Measurements from ENCODE around the gene EXOSC9. TPM values are rescaled to one million over a fixed set of nuclear protein-coding genes. Genes with fewer than 3 reads are reported as not detected.

EXOSC9 gene
- polyA plus RNA-seq, 1 donor from 2014 or later, result 67.4 TPM

DNA sequence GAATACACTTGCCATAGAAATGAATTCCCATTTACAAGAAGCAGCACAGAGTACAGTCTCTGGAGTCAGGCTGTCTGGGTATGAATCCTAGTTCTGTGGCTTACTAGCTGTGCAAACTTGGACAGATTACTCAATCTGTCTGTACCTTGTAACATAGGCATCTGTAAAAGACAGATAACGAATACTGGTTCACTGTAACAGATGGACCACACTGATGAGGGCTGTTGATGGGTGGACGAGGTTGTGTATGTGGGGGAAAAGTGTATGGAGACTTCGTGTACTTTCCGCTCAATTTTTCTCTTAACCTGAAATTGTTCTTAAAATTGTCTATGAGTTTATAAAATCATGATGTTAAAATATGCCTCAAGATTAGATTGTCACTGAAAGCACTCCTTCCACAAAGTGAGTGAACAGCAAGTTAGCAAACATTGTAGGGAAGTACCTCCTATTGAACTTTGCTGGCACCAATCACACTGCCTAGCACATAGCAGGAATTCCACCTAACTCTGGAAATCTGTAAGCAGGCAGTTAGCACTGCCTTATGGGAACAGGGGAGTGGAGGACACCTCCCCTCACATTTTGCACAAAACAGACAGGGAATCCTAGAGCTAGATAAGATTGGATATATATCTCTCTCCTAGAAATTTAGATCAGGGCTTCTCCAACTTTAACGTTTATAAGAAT is 6.5 kb upstream of the EXOSC9 start:
- Histone ChIP-seq H3K36me3 (ENCODE audit: insufficient read depth, low read length) (no peaks in the 10 kb centered on the region), H3K79me2 (replicated peaks; ENCODE audit: insufficient read depth, low read length) (no peaks in the 10 kb centered on the region), H3K9me2 (ENCODE audit: insufficient read depth, low read length) (no peaks in the 10 kb centered on the region), H4K20me1 (ENCODE audit: insufficient read depth) (no peaks in the 10 kb centered on the region), H3K27me3 (ENCODE audit: insufficient read depth, low read depth, low read length) (no peaks in the 10 kb centered on the region), H3K9me3 (ENCODE audit: low read length) (no peaks in the 10 kb centered on the region), H2AFZ (ENCODE audit: low read depth, low read length) (no peak overlapping the region), H3K27ac (ENCODE audit: low read length) (no peak overlapping the region), H3K9ac (ENCODE audit: low read length) (no peak overlapping the region), H3F3A (ENCODE audit: insufficient read depth, low read length, poor library complexity, severe bottlenecking) (no peaks in the 10 kb centered on the region), H3K4me2 (ENCODE audit: low read length) (no peak overlapping the region), H3K4me3 (ENCODE audit: low read length) (no peak overlapping the region)
- no peak for TF ChIP-seq TAF1 (IDR thresholded peaks at IDR 0.05; ENCODE audit: low read depth)
- no peak for TF ChIP-seq EZH2 (IDR thresholded peaks at IDR 0.05; ENCODE audit: borderline replicate concordance, insufficient read depth, low read length, poor library complexity, severe bottlenecking)
- no peak for TF ChIP-seq SMC3 (conservative IDR thresholded peaks at IDR 0.05; ENCODE audit: poor library complexity)
- no peak for TF ChIP-seq POLR2AphosphoS5 (IDR thresholded peaks at IDR 0.05)
- TF ChIP-seq, protein P1, sequence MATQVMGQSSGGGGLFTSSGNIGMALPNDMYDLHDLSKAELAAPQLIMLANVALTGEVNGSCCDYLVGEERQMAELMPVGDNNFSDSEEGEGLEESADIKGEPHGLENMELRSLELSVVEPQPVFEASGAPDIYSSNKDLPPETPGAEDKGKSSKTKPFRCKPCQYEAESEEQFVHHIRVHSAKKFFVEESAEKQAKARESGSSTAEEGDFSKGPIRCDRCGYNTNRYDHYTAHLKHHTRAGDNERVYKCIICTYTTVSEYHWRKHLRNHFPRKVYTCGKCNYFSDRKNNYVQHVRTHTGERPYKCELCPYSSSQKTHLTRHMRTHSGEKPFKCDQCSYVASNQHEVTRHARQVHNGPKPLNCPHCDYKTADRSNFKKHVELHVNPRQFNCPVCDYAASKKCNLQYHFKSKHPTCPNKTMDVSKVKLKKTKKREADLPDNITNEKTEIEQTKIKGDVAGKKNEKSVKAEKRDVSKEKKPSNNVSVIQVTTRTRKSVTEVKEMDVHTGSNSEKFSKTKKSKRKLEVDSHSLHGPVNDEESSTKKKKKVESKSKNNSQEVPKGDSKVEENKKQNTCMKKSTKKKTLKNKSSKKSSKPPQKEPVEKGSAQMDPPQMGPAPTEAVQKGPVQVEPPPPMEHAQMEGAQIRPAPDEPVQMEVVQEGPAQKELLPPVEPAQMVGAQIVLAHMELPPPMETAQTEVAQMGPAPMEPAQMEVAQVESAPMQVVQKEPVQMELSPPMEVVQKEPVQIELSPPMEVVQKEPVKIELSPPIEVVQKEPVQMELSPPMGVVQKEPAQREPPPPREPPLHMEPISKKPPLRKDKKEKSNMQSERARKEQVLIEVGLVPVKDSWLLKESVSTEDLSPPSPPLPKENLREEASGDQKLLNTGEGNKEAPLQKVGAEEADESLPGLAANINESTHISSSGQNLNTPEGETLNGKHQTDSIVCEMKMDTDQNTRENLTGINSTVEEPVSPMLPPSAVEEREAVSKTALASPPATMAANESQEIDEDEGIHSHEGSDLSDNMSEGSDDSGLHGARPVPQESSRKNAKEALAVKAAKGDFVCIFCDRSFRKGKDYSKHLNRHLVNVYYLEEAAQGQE (IDR thresholded peaks at IDR 0.05; ENCODE audit: borderline replicate concordance), result no peak
- no peak for TF ChIP-seq RAD21 (conservative IDR thresholded peaks at IDR 0.05)
- TF ChIP-seq EP300 (conservative IDR thresholded peaks at IDR 0.05; ENCODE audit: poor library complexity, severe bottlenecking), result no peak
- no peak for TF ChIP-seq MXI1 (conservative IDR thresholded peaks at IDR 0.05; ENCODE audit: poor library complexity, severe bottlenecking)
- TF ChIP-seq, protein P2, sequence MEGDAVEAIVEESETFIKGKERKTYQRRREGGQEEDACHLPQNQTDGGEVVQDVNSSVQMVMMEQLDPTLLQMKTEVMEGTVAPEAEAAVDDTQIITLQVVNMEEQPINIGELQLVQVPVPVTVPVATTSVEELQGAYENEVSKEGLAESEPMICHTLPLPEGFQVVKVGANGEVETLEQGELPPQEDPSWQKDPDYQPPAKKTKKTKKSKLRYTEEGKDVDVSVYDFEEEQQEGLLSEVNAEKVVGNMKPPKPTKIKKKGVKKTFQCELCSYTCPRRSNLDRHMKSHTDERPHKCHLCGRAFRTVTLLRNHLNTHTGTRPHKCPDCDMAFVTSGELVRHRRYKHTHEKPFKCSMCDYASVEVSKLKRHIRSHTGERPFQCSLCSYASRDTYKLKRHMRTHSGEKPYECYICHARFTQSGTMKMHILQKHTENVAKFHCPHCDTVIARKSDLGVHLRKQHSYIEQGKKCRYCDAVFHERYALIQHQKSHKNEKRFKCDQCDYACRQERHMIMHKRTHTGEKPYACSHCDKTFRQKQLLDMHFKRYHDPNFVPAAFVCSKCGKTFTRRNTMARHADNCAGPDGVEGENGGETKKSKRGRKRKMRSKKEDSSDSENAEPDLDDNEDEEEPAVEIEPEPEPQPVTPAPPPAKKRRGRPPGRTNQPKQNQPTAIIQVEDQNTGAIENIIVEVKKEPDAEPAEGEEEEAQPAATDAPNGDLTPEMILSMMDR (IDR thresholded peaks at IDR 0.05; ENCODE audit: poor library complexity, severe bottlenecking), result no peak

DNA sequence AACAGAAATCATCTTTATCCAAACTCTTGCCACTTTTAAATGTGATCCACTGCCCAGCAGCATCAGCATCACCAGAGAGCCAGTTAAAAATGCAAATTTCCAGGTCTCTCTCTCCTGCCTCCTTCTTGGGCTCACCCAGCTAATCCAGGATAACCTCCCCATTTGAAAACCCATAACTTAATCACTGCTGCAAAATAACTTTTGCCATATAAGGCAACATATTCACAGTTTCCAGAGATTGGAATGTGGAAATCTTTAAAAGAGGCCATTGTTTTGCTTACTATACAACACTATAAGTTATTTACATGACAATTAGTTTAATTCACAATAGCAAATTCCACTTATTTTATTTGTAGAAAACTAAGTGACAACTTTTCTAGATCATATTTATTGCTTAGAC is 4.8 kb upstream of the EXOSC9 start:
- Histone ChIP-seq H3K9me2 (ENCODE audit: insufficient read depth, low read length) (no peaks in the 10 kb centered on the region), H3K36me3 (ENCODE audit: insufficient read depth, low read length) (no peaks in the 10 kb centered on the region), H2AFZ (ENCODE audit: low read depth, low read length) (no peak overlapping the region), H3K9ac (ENCODE audit: low read length) (no peak overlapping the region), H3K9me3 (ENCODE audit: low read length) (no peaks in the 10 kb centered on the region), H3K79me2 (replicated peaks; ENCODE audit: insufficient read depth, low read length) (peaks cover under 1% of the 10 kb centered on the region), H3K4me3 (ENCODE audit: low read length) (no peak overlapping the region), H3K27me3 (ENCODE audit: insufficient read depth, low read depth, low read length) (no peaks in the 10 kb centered on the region), H3K27ac (ENCODE audit: low read length) (no peak overlapping the region), H4K20me1 (ENCODE audit: insufficient read depth) (no peaks in the 10 kb centered on the region), H3K4me2 (ENCODE audit: low read length) (no peak overlapping the region), H3F3A (ENCODE audit: insufficient read depth, low read length, poor library complexity, severe bottlenecking) (no peaks in the 10 kb centered on the region)
- TF ChIP-seq EZH2 (IDR thresholded peaks at IDR 0.05; ENCODE audit: borderline replicate concordance, insufficient read depth, low read length, poor library complexity, severe bottlenecking) (no peak), SMC3 (conservative IDR thresholded peaks at IDR 0.05; ENCODE audit: poor library complexity) (no peak), EP300 (conservative IDR thresholded peaks at IDR 0.05; ENCODE audit: poor library complexity, severe bottlenecking) (no peak), POLR2AphosphoS5 (IDR thresholded peaks at IDR 0.05) (no peak), RAD21 (conservative IDR thresholded peaks at IDR 0.05) (no peak), MXI1 (conservative IDR thresholded peaks at IDR 0.05; ENCODE audit: poor library complexity, severe bottlenecking) (no peak), TAF1 (IDR thresholded peaks at IDR 0.05; ENCODE audit: low read depth) (no peak)
- TF ChIP-seq, protein P2 (IDR thresholded peaks at IDR 0.05; ENCODE audit: poor library complexity, severe bottlenecking), result no peak
- TF ChIP-seq, protein P1 (IDR thresholded peaks at IDR 0.05; ENCODE audit: borderline replicate concordance), result no peak

All from neural cell (in vitro differentiated cells).